ENCODE results near the gene APLNR.
"Not testable (repeated sequence)": the region's sequence is repeated elsewhere in the genome, so short reads cannot be mapped to it uniquely, and the experiment has no call there.

APLNR gene

DNA sequence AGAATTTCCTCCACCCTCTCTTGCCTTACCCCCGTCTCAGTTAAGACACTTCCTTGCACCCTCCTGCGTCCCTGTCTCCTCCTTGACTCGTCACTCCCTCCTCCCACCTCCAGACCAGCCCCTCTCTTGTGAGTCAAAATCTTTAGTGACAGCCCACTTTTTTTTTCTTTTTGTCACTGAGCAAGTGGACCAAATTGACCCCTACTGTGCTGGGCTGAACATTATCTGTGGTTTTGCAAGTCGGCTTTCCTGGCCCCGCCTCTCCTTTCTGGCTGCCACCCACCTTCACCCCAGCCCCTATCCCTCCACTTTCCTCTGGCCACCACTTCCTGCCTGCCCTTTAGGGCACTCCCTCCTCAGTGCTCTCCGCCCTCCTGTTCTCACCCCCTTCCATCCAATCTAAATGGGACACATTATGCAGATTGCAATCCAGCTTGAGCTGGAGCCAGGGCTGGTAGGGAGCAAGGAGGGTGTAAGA is at the start of gene APLNR:
APLNR (minus strand) TSS at position 47 of the 478 bp plus-strand sequence. CDS start 246 bp downstream, outside the sequence.
- no peak for DNase-seq (ENCODE audit: low read depth in 3 of 3, low spot score in 1 of 3)

DNA sequence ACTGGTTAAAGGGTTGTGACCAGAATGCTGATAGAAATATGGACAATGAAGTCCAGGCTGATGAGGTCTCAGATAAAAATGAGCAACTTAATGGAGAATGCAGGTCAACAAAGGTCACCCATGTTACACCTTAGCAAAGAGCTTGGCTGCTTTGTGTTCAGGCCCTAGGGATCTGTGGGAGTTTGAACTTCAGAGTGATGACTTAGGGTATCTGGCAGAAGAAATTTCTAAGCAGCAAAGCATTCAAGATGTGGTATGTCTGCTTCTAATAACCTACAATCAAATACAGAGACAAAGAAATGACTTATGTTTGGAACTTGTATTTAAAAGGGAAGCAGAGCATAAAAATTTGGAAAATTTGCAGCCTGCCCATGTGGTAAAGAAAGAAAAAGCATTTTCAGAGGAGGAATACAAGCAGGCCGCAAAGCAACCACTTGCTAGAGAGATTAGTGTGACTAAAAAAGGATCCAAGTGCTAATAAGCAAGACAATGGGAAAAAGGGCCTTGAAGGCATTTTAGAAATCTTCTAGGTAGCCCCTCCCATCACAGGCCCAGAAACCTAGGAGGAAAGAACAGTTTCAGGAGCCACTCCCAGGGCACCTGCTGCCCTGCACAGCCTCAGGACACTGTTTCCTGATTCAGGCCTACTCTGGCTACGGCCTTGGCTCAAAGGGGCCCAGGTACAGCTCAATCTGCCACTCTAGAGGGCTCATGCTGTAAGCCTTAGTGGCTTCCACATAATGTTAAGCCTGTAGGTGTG is 46.4 kb upstream of the APLNR start:
- DNase-seq (ENCODE audit: low read depth in 3 of 3, low spot score in 1 of 3) = no peak

DNA sequence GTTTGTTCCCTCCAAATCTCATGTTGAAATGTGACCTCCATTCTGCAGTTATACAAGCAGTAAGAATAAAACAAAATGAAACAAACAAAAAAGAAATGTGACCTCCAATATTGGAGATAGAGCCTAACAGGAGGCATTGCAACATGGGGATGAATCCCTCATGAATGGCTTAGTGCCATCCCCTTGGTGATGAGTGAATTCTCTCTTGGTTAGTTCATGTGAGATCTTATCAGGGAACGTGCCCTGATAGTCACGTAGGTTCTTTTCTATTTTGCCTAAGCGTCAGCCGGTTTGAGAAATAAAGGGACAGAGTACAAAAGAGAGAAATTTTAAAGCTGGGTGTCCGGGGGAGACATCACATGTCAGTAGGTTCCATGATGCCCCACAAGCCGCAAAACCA is 44.5 kb upstream of the APLNR start:
- DNase-seq (ENCODE audit: low read depth in 3 of 3, low spot score in 1 of 3) = not testable (repeated sequence)

DNA sequence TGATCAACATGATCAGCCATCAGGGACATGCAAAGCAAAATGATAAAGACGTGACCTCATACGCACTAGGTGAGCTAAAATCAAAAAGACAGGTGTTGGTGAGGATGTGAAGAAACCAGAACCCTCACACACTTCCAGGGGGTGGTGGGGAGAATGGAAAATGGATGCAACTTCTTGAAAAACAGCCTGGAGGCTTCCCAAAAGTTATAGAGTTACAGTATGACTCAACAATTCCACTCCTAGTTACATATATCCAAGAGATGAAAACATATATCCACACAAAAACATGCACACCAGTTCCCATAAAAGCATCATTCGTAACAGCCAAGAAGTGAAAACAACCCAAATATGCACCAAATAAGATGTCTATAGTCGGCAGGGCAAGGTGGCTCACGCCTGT is 42.1 kb upstream of the APLNR start:
- no peak for DNase-seq (ENCODE audit: low read depth in 3 of 3, low spot score in 1 of 3)

DNA sequence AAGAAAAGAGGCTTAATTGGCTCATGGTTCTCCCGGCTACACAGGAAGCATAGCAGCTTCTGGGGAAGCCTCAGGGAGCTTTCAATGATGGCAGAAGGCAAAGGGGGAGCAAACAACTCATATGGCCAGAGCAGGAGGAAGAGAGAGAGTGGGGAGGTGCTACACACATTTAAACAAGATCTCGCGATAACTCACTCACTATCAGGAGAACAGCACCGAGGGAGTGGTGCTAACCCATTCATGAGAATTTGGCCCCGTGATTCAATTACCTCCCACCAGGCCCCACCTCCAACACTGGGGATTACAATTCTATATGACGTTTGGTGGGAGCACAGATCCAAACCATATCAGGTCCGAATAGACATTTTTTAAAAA is 41.7 kb upstream of the APLNR start:
- no peak for DNase-seq (ENCODE audit: low read depth in 3 of 3, low spot score in 1 of 3)

DNA sequence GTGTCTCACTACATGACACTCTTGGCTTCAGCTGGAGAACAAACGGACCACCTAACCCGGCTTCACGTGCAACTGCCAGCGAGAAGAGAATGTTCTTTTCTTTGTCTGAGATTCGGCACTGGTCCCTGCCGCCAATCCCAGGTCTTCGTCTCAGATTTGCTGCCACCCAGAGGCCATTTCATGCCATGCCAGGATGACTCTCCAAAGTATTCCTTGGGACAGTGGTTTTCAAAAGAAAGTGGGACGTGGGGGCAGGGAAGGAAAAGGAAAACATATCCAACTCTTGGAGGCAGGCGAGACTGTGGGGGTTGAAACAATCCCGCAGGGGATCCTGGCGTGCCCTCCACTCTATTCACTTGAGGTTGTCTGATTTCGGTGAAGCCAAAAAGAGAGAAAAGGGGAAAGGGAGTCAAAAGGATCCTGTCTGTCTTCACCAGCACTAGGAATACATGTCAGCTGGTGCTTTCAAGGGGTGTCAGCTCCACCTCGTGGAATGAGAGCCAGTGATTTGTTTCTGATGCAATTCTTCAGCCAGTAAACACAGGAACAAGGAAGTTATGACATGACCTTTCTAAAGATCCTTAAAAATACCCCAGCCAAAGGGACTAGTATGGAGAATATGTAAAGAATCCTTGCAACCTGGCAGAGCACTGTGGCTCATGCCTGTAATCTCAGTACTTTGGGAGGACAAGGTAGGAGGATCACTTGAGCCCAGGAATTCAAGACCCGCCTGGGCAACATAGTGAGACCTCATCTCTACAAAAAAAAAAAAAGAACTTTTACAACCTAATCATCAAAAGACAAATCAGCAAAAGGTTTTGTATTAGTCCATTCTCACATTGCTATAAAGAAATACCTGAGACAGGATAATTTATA is 41.0 kb upstream of the APLNR start:
- no peak for DNase-seq (ENCODE audit: low read depth in 3 of 3, low spot score in 1 of 3)

DNA sequence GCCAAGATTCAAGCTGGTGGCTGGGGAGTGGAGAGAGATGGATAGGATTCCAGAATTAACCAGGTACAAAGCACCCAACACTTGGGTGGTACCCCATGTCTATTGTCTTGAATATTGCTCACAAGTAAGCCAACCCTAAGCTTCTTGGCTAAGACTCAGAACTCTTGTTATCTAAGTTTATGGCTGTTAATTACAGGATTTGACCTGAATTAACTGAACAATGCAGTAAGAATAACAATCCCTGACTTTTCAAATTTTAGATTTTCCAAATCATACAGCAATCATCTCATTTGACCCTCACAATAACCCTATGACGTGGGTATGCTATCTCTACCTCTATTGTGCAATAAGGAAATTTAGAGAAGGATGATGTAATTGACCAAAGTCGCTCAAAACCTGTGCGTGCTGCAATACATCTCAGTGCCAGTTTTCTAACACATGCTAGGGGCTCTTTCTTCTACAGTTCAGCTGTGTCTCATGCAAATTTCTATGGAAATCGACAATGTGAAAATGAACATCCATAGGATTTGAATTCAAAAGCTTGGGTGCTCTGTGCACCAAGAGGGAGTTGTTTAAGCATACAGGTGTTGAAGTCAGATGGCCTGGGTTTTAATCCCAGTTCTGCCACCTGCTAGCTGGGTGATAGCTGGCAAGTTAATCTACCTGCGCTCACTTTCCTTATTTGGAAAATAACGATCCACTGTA is 40.1 kb upstream of the APLNR start:
- no peak for DNase-seq (ENCODE audit: low read depth in 3 of 3, low spot score in 1 of 3)

DNA sequence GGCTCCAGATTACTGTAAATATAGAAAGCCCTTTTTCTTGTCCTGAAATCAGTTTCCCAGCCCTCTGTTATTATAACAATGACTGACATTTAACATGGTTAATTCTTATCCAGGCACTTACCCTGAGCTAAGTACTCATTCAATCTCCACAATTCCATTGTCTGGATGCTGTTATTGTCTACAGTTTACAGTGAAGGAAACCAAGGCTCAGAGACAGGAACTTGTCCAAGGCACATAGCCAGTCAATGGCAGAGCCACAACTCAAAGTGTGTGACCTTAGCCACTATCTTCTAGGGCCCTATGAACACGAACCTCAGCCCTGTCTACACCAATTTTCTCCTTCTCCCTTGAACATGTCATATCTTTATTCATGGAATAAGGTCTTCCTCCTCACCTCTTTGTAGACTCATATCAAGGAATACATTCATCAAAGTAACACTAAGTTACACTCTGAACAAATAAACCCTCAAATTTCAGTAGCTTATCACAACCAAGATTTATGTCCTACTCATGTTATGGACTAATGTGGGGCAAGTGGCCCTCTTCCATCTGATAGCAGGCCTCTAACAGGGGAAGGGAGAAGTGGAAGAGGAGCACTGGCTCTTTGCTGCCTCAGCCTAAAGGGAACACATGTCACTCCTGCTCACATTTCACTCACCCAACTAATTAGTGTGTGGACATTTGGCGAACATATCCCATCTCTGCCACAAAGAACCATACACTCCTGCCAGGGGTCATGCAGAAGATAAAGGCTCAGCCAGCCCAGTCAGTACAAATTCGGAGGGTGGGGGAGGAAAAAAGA is 39.3 kb upstream of the APLNR start:
- DNase-seq (ENCODE audit: low read depth in 3 of 3, low spot score in 1 of 3) = no peak

DNA sequence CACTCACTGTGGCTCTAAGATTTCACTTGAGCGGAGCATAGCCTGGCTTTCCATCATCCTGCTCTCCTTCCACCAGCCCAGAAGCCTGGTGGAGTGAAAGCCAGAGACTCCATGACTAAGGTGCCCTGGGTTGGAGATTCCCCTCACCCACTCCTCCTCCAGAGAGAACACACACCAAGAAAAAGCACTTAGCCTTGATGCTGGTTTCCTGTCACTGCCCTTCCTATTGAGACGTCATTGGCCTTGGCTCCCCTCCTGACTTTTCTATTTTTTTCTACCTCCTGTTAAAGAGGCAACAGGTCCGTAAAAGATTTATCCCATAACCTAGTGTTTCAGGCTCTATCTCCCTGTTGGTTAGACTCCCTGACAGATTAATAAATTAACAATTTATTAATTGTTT is 38.5 kb upstream of the APLNR start:
- no peak for DNase-seq (ENCODE audit: low read depth in 3 of 3, low spot score in 1 of 3)

DNA sequence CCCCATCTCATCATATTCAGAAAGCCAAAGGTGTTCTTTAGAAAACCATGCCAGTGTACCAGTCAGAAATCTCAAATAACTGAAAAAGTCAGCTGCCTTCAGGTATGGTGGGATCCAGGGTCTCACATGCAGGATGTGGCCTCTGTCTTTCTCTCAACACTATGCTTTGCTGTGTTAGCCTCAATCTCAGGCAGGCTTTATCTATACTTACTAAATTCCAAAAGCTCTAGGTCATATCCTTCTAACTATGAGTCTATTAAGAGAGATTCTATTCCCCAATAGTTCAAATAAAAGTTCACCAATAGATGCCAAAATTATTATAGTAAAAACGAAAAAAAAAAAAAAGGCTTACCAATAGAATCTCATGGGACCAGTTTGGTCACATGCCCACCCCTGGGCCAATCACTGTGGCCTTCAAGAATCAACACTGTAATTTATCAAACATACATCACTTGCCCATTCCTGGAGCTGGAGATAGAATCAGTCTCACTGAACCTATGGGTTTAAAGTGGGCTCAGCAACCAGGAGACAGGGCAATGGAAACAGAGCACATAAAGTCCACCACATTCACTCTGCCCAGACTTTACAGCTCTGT is 38.0 kb upstream of the APLNR start:
- DNase-seq (ENCODE audit: low read depth in 3 of 3, low spot score in 1 of 3) = no peak

DNA sequence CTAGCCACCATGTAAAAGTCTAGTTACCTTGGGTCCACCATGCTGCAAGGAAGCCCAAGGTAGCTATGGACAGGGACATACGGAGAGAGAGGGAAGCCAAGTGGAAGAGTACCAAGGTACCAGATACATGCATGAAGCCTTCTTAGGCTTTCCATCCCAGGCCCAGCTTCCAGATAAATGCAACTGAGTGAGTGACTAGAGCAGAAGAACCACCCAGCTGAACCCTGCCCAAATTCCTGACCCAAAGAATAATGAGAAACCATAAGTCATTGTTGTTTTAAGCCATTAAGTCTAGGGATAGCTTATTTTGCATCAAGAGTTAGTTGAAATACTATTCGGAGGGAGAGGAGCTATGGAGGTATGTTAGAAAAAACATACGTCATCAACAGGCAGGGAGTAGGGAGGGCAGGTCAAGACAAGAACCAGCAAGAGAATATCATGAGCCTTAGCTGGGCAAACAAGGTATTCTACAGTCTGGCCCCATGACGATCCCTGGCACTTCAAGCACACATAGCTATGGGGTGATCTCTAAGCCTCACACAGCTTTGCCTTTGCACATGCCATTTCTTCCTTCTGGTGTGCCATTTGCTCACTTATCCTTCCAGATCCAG is 36.5 kb upstream of the APLNR start:
- no peak for DNase-seq (ENCODE audit: low read depth in 3 of 3, low spot score in 1 of 3)

DNA sequence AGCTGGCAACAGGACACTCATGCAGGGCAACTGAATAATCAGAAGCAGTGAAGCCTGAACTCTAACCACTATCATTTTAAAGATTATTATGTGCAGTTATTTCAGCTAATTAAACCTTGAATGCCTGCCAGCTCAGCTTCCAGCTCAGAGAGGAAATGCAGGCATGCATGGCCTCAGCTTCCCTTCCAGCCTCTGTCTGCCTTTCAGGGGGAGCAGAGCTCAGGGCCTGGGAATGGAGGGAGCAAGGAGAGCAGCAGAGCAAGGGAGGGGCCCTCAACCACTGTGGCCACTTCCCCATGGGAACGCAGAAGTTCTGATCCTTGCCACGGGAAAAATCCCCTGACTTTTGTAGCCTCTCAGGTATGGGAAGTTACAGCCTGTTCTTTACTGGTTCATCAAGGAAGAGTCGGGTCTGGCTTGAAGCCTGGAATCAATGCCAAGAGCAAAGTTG is 32.5 kb upstream of the APLNR start:
- DNase-seq (ENCODE audit: low read depth in 3 of 3, low spot score in 1 of 3) = no peak

DNA sequence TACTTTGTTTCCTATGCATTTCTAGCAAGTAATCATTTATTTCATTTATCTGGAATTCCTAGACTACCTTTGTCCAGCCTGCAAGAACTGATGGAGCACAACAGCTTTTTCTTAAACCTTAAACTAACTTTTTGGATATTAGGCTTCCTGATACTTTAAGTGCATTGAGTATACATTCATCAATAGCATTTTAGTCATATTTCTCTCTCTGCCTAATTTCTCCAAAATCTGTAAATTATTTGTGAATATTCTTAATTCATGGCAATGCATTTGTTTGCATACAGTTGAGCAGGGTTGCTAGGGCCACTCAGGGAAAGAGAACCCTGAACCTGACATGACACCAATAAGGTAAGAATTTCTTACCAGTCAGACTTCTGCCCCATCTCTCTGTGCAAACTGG is 29.1 kb upstream of the APLNR start:
- no peak for DNase-seq (ENCODE audit: low read depth in 3 of 3, low spot score in 1 of 3)

DNA sequence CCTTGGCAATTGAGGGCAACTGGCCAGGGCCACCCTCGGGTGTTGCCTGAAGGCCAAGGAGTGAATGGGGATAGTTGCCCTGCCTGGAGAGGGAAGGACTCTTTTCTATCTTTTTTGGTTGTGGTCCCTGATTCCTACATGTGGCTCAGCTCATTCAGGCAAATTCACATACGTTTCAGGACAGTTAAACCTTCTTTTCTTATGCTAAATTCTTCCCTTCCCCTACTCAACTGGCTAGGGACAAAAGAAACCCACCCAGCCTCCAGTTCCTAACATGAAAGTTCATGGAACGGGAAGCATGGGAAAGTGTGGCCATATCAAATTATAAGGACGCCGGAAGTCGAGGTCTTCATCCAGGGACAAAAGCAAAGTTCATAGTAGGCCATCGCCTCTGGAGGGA is 26.3 kb upstream of the APLNR start:
- no peak for DNase-seq (ENCODE audit: low read depth in 3 of 3, low spot score in 1 of 3)

DNA sequence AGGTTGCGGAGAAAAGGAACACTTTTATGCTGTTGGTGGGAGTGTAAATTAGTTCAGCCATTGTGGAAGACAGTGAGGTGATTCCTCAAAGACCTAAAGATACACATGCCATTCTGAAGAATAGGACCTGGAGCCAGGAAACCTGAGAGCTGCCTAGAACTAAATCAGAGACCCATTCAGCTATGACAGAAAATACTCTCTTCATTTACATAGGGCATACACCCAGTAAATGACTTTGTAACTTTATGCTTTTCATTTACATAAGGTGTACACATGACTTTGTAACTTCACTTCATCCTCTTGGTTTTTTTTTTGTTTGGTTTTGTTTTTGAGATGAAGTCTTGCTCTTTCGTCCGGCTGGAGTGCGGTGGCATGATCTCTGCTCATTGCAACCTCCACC is 25.1 kb upstream of the APLNR start:
- DNase-seq (ENCODE audit: low read depth in 3 of 3, low spot score in 1 of 3) = no peak

DNA sequence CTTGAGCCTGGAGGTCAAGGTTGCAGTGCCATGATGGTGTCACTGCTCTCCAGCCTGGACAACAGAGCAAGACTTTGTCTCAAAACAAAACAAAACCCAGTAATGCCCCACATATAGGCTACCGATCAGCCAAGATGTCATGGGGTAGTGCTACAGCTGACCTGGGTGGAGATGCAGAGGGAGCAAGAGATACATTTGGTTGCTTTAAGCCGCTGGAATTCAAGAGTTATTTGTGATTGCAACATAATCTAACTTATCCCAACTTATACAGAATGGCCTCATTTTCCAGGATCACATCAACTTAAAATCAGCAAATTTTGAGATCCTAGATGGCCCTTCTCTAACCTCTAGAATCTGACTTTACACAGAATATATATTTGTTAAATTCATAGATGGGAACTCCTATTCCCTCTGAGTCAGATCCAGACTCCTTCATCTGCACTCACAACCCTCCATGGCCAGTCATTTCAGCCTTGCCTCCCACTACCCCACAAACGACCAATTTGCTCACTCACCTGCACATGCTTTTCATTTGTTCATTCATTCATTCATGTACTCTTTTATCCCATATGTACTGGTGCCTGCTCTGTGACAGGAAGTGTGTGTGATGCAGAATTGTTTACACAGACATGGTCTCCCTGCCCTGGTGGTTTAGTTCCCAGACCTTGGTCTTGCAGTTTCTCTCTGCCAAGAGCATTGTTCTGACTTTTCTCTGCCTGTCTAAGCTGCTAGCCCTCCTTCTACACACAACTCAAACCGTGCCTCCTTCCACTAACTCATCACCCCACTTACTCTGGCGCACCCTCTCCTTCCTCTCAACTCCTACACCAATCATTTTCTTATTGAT is 24.1 kb upstream of the APLNR start:
- DNase-seq (ENCODE audit: low read depth in 3 of 3, low spot score in 1 of 3) = no peak

DNA sequence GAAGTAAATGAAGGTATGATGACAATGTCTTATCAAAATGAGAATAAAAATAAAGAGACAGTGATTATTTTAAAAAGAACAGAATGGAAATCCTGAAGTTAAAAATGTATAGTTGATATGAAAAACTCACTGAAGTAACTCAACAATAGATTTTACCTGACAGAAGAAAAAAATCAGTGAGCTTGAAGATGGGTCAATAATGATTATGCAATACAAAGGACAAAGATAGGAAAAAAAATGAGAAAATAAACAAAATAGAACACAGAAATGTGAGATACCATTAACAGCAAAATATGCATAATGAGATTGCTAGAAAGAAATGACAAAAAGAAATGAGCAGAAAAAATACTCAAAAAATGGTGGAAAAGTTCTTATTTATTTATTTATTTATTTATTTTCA is 19.1 kb upstream of the APLNR start:
- no peak for DNase-seq (ENCODE audit: low read depth in 3 of 3, low spot score in 1 of 3)

DNA sequence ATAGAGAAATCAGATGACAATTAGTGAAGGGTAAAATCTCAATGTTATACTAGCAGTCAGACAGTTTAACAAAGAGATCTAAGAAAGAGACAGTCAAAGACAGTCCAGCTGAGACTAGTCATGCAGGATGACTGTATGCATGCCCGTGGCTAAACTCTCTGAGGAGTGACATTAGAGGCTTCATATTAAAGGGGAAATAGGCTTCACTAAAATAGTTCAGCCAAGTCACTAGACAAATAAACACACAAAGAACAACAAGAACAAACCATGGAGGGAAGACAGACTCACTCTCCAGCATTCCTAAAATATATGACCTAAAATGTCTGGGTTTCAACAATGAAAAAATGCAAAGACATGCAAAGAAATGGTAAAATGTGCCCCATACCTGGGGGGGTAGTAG is 18.6 kb upstream of the APLNR start:
- no peak for DNase-seq (ENCODE audit: low read depth in 3 of 3, low spot score in 1 of 3)

DNA sequence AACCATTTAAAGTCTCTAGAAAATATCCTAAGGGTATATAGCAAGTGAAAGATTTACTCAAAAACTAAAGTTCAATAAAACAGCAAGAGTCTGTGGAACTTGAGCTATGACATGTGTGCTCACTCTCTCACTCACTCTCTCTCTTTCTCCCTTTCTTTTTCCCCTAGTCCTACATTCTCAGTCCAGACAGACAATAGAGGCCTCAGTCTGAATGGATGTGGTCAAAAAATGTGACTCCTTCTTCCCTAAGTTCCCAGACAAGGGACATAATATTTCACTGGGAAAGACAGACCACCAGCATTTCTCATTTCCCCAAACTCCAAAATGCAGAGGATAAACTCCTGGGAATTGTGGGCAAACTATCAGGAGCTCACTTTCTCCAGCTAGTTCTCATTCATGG is 17.6 kb upstream of the APLNR start:
- DNase-seq (ENCODE audit: low read depth in 3 of 3, low spot score in 1 of 3) = no peak

Measured in stimulated activated CD4-positive, alpha-beta T cell treated with anti-CD3 and anti-CD28 coated beads, TNF-alpha, amount 100 ng/mL, for 1 hour (primary cell).